Activated T-cell treated with anti-CD3 and anti-CD28 coated beads for 48 hours (primary cell): Measurements from ENCODE around the gene PIGZ.

Experiments used
- DNase-seq: peaks from one replicate; pipeline ENCODE4 v3.0.0-alpha.2; 2020; ENCODE audit warnings: low read depth

Gene PIGZ

GRCh38 chr3:196903740-196904139, 64.9 kb downstream of the PIGZ start:
- DNase-seq, result no peak

GRCh38 chr3:196902296-196902695, 66.3 kb downstream of the PIGZ start:
- no peak for DNase-seq

GRCh38 chr3:196901768-196902167, 66.9 kb downstream of the PIGZ start:
- DNase-seq, result no peak
